Stimulated activated naive CD8-positive, alpha-beta T cell treated with anti-CD3 and anti-CD28 coated beads, Interleukin-15, Interleukin-2, amounts not matched to agents 100 U/mL and 50 U/mL, for 24 hours (primary cell): ENCODE results near the gene ZNF462.

Experiments
- ATAC-seq: fragments of 150-1000 bp; cut with Tn5 transposase; one replicate; pipeline ENCODE4 v1.10.0; 2021
- DNase-seq: peaks from one replicate; pipeline ENCODE4 v3.0.0; 2021

ZNF462 gene

DNA sequence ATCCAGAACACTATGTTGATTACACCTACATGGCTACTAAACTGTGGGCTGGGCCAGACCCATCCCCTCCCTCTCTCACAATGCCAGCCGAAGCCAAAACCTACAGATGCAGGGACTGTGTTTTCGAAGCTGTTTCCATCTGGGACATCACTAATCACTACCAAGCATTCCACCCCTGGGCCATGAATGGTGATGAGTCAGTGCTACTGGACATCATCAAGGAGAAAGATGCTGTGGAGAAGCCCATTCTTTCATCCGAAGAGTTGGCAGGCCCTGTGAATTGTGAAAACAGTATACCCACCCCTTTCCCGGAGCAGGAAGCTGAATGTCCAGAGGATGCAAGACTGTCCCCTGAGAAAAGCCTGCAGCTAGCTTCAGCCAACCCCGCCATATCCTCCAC lies 65.0 kb downstream of the ZNF462 start:
- DNase-seq (no peak), ATAC-seq (no peak)

DNA sequence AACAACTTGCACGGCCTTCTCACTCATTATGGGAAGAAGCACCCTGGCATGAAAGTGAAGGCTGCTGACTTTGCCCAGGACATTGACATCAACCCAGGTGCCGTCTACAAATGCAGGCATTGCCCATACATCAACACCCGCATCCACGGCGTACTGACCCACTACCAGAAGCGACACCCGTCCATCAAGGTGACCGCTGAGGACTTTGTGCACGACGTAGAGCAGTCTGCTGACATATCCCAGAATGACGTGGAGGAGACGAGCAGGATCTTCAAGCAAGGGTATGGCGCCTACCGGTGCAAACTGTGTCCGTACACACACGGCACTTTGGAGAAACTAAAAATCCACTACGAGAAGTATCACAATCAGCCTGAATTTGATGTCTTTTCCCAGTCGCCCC lies 65.4 kb downstream of the ZNF462 start:
- no peak for ATAC-seq

DNA sequence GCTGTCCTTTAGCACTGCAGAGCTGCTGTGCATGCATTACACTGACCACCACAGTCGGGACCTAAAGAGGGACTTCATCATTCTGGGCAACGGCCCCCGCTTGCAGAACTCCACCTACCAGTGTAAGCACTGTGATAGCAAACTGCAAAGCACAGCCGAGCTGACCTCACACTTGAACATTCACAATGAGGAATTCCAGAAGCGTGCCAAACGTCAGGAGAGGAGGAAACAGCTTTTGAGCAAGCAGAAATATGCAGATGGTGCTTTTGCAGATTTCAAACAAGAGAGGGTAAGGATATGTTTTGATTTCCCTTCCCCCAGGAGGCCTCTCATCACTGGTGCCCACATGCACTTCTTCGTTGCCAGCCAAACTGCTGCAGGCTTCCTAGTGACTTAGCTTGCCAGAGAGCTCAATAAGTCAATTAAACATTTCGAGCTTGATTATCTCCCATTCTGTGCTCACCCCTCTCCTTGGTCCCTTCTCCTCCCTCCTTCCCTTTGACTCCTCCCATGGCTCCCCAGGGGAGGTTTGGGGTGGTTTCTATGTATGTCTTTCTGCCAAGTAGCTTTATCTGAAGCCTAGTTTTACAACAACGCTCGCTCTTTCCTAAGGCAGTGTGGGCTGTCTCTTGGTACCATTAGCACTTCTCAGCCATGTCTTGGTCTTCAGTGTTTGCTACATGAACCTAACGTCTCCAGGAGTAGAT lies 66.7 kb downstream of the ZNF462 start:
- ATAC-seq (no peak), DNase-seq (no peak)

More for the DNA sequence above, 65.4 kb downstream of the ZNF462 start:
- DNase-seq, result no peak

DNA sequence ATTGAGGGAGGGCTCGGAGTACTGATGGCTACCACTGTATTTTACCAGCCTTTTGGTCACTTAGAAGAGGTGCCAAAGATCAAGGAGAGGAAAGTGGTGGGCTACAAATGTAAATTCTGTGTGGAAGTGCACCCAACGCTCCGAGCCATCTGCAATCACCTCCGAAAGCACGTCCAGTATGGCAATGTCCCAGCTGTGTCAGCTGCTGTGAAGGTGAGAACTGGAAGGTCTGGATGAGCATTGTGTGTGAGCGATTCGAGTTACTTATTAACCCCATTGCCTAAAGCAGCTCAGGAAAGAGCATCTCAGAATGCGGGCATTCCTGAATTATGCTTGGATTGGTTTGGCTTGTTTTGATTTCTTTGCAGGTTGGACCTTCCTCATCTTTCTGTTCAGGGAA lies 67.5 kb downstream of the ZNF462 start:
- DNase-seq (no peak), ATAC-seq (no peak)

DNA sequence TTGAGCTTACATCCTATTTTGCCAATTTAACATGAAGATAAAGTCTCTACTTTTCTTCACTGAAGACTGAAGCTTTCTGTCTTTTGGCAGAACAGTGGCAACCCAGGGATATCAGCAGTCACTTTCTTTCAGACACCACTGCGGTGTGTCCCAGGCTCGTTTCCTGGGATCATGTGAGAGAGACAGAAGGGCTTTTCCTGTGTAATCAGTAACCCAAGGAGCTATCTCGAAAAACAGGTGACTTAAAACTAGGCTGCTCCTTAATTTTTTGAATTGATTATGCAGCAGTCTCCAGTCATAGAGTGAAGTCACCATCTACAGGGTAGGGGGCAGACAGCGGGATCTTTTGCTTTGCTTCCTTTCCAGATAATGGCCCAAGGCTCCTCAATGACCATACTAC lies 68.5 kb downstream of the ZNF462 start:
- no peak for ATAC-seq
- DNase-seq, result no peak

DNA sequence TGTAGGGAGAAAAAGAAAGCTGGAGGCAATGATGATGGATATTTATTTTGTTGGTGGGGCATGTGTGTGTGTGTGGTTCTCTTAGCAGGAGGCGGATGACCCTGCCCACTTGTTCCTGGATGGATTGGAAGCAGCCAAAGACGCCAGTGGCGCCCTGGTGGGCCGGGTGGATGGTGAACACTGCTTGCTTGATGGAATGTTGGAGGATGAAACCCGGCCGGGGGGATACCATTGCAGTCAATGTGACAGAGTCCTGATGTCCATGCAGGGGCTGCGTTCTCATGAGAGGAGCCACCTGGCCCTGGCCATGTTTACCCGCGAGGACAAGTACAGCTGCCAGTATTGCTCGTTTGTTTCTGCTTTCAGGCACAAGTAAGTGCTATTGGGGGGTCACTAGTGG lies 69.2 kb downstream of the ZNF462 start:
- no peak for ATAC-seq
- DNase-seq, result no peak

DNA sequence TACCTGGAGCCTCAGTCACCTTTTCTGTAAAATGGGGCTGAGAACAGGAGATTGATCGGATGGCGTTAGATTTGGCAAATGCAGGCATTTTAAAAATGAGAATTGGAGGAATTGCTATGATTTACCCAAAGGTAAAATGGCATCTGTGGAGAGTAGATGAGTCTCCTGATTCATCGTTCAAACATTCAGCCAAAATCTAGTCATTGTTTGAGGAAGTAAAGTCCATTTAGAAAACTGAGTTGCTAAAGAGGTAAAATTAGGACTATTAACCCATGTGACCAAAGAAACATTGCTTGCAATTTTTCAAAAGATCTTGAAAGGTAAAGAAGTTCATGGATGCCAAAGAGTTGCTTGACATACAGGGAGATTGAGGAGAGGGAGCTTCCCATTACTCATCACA lies 69.7 kb downstream of the ZNF462 start:
- no peak for ATAC-seq
- DNase-seq, result no peak

DNA sequence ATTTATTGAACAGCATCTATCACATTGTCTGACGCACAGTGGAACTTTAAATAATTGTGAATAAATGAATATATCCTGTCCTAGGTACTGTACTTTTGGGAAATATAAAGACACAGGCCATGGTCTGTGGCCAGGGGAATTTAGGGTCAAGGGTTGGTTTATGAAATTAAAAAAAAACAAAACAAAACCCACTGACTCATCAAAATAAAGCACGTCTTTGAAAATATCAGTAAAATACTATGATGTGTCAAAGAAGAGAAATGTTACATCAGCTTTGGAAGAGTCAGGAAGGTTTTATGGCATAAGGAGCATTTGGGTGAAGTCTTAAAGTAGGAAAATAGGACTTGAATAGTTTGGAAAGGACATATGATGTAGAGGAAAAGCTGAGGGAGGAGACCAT lies 70.5 kb downstream of the ZNF462 start:
- no peak for DNase-seq
- no peak for ATAC-seq

DNA sequence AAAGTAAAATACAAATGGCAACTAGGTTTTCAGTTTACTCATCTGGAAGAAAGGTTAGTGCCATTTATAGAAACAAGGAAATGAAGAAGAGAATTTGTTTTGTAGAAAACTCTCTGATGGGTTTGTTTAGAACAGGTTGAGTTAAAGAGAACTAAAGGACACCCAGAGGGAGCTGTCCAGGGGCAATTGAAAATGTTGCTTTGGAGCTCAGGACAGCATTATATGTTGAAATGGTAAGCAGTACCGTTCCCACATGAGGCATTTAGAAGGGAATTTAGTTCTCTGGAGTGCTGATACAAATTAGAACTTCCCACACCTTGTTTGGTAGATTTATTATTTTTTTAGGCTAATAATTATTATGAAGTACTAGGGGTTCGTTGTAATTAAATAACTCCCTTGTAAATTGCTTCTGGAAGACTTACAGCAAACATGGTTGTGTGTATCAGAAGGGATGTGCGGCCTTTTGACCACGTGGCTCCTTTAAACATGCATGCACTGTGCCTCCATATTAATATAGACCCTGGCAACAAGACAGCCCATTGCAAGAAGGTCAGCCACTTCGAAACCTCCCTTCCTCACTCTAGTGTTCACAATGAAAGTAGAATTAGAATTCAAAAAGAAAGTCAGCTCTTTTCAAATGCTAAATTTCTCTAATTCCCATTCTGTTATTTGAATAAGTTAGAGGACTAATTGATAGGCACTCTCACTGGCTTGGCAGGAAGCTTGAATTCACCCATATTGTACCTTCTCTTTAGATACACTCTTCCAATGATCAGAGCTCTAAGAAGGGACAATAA lies 71.7 kb downstream of the ZNF462 start:
- no peak for ATAC-seq

DNA sequence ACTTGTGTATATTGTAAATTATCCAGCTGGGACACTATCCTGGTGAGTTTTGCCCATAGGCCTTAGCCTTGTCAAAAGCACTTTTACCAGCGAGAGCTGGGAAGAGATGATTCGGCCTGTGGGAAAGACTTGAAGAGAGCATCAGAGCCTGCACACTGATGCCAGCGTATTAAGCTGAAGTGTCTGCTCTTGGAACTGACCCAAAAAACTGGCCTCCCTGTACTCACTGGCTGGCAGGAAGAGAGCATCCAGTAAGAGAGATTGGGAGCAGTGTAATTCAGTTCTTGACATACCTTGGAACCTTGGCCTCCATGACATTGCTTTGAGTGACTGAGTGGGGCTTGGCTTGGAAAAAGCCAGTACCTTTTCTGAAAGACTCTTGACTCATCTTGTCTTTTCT lies 73.7 kb downstream of the ZNF462 start:
- no peak for DNase-seq

More for the DNA sequence above, 71.7 kb downstream of the ZNF462 start:
- no peak for DNase-seq

DNA sequence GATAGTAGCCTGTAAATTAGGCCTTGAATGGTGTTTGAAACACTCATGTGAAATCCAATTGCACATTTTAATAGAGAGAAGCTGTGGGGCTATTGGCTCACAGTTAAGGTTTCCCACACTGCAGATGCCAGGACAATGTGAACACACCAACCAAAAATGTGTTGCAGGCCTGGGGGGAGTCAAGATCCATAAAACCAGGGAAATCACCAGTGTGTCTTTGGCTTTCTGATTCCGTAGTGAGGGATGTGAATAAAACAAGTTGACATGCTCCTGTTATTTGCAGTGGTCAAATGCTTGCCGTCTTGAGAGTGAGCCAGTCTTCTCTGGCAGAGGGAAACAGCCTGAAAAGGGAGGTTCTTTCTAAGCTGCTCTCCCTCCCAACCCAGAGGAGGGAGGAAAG lies 79.0 kb downstream of the ZNF462 start:
- DNase-seq (no peak), ATAC-seq (no peak)

More for the DNA sequence above, 73.7 kb downstream of the ZNF462 start:
- no peak for ATAC-seq

DNA sequence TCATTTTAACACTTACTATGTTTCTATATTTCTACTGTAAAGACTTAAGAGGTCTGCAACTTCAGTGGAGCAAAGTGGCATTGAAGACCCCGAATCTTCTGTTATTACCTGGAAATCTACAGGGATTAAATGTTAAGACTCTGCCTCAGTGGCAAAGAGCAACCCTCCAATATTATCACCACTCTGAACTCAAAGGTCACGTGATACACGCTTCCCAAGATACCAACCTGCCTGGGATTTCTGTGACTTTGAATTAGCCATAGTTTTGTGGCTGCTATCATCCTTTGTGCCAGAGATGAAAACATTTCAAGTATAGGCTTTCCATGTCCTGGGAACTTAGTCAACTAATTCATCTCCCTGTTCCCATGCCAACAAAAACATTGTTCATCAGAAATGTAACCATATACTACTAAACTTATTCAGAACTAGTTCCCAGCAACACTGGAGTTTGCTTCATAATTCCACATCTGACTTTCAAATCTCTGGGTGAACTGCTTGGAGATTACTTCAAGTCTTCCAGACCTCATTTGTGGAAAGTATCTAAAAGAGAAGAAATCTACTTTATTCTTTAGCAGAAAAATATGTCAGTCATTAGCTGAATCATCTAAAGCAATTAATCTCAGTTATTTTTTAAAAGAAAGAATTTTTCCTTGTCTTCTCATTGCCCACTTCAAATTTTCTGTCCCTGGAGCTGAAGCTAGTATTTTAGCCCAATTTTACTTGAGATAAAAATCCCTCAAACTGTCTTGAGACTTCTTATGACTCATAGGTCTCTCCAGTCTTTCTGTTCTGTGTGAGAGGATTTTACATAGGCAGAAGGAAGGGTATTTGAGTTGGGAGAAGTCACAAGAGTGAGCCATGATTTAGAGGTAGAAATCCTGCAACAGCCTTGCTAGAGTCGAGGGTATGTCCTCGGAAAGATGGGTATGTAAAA lies 83.0 kb downstream of the ZNF462 start:
- DNase-seq (no peak), ATAC-seq (no peak)

DNA sequence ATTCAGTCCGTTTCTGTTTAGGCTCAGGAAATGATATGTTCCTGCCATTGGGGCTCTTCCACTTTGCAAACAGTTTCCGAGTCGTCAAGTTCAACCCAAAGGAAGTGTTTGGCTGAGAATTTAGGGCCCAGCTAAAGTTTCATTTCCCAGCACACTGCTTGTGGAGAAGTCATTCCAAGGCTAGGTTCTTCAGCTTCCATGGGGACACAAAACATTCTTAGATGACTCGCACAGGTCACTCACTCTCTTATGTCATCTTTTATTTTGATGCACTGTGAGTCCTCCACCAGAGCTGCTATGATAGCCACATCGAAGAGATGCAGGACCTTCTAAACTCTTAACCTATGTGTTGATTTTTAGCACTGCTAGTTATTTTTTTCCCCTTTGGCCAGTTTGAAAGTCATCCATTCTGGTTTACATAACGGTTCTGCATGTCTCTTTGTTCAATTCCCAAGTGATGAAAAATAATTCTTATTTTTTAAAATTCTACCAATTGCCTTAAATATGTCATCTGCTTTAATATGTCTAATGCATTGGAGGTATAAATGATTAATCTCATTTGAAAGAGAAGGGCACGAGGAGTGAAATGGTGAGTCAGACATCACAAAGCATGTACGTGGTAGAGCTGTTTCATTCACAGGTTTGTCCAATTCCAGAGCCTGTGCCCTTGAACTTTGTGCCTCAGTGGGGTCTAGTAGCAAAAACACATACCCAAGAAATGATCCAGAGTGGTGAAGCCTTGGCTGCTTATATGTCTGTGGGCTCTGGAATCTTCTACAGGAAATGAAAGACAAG lies 84.3 kb downstream of the ZNF462 start:
- DNase-seq (no peak), ATAC-seq (no peak)

DNA sequence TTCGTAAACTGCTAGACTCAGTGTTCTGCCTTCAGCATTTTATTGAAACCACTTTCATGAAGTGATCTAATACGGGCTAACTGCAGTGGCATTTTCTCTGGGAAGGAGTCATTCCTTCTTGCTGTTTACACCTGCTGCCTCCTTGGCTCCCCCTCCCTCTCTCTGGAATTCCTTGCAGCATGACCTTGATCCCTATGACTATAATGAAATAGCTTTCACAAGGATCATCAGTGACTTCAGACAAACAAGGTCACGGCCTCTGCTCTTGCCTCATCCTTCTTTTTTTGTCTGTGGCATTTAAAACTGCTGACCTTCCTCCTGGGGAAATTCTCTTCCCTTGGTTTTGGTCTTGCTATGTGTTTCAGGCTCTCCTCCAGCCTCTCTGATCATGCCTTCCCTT lies 90.2 kb downstream of the ZNF462 start:
- DNase-seq (no peak), ATAC-seq (no peak)

DNA sequence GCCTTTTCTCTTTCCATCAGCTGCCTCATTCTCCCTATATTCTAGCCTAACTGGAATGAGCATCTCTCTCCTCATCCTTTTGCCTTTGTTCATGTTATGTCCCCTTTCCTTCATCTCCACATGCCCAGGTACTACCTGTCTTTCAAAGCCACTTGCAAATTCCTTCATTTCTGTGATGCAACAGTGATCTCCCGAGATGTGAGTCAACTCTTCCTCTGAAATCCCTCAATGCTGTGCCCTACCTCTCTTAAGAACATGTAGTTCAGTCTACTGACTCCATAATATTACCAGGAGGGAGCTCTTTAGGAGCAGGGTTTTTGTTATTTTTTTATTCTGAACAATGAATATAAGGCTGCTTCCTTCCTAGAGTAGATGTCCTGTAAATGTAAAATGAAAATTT lies 91.6 kb downstream of the ZNF462 start:
- DNase-seq (no peak), ATAC-seq (no peak)

DNA sequence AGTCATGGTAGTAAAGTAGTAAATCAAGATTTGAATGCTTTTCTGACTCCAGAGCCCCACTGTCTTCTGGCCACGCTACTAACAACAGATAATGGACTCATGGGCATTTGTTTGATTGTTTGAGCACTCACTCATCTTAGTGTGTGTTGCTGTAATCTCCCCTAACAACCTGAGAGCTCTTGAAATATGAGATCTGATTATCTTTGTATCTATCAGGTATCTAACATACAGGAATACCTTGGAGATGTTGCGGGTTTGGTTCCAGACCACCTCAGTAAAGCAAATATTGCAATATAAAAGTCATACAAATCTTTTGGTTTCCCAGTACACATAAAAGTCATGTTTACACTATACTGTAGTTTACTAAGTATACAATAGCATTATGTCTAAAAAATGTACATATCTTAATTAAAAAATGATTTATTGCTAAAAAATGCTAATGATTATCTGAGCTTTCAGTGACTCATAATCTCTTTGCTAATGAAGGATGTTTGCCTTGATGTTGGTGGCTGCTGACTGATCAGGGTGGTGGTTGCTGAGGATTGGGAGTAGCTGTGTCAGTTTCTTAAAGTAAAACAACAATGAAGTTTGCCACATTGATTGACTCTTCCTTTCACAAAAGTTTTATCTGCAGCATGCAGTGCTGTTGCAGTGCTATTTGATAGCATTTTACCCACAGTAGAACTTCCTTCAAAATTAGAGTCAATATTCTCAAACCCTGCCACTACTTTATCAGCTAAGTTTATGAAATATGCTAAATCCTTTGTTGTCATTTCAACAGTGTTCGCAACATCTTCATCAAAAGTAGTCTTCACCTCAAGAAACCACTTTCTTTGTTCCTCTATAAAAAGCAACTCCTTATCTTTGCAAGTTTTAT lies 92.2 kb downstream of the ZNF462 start:
- no peak for DNase-seq

DNA sequence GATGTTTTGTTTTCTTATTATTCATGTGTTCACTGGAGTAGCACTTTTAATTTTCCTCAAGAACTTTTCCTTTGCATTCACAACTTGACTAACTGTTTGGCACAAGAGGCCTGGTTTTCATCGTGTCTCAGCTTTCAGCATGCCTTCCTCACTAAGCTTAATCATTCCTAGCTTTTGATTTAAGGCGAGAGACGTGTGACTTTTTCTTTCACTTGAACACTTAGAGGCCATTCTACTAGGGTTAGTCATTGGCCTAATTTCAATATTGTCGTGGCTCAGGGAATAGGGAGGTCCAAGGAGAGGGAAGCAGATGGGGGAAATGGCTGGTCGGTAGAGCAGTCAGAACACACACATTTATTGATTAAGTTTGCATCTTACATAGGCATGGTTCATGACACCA lies 94.0 kb downstream of the ZNF462 start:
- no peak for ATAC-seq
- DNase-seq, result no peak

More for the DNA sequence above, 92.2 kb downstream of the ZNF462 start:
- no peak for ATAC-seq

DNA sequence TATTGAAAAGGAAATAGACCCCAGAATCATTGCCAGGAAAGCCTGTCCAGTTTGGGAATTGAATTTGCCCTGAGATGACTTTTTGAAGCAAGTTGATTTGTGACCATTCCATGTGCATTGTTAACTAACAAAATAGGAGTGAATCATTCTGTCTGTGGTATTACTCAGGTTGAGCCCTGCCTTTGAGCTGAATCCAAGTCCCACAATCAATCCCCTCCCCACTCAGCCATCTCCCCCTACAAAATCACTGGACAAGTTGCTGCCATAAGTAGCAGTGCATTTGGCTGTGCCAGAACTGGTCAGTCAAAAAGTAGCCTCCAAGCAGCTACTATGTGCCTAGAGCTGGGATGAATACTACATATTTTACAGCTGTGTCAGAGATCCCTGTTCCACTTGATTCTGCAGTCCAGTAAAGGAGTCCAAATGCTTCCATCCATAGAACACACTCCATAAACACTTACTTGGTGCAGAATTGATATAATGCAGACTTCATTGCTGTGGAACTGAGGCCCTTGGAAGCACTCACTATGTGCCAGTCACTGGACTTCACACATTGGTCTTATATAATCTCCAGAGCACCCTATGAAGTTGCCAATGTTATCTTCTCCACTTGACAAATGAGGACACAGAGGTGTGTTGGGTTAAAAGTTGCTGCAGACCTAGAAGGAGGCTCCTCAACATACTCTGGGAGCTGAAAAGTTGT lies 96.1 kb downstream of the ZNF462 start:
- ATAC-seq (no peak), DNase-seq (no peak)

DNA sequence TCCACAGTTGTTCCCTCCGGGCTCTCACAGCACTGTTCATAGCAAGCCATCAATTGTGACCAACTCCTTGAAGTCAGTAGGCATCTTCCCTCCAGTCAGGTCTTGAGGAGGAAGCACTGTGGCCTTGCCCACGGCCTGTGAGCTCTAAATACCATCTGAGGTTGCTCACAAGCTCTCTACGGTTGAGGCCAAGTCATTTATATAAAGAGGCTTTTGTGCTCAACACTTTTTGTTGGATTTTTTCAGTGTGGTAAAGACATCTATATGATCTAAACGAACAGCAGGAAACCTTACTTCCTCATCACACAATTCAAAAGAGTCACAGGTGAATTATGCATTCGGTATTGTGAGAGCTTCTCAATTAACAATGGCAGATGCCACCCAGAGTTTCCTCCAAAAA lies 97.3 kb downstream of the ZNF462 start:
- DNase-seq, result no peak
- ATAC-seq, result no peak

DNA sequence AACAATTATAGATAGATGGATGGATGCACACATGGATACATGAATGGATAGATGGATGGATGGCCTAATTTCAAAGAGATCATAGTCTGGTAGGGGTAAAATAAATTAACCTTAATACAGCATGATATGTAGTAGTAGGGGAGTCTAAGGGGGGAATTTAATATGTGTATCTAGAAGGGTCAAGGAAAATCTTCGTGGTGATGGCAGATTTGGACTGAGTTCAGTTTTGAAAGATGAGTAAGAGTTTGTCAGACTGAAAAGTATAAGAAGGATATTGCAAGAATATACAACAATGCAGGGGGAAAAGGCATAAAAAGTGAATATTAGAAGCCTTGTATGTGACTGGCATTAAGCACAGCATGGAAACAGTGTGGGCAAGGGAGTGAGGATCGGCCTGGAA lies 98.7 kb downstream of the ZNF462 start:
- no peak for DNase-seq
- no peak for ATAC-seq
